Fibroblast of pulmonary artery (primary cell): ENCODE data around the gene TMEM44.
"Not testable (repeated sequence)": the region's sequence is repeated elsewhere in the genome, so short reads cannot be mapped to it uniquely, and the experiment has no call there.

Experiments used
- DNase-seq: peaks from one replicate; pipeline ENCODE4 v3.0.0-alpha.2; 2010; ENCODE audit warnings: low read depth
- H3K4me3 ChIP-seq: replicated peaks from 2 replicates; pipeline ENCODE4 v1.5.1; 2011; ENCODE audit warnings: low read depth, mild to moderate bottlenecking, control low read depth, low read length, moderate library complexity
- CTCF ChIP-seq: IDR thresholded peaks from 2 replicates; pipeline ENCODE4 v1.5.1; 2011; ENCODE audit warnings: mild to moderate bottlenecking, control low read depth, low read length, inconsistent platforms; ENCODE audit errors: missing control alignments

Gene TMEM44

GRCh38 chr3:194612221-194612620 lies 21.0 kb downstream of the TMEM44 start:
- DNase-seq, result no peak
- no peak for TF ChIP-seq CTCF
- no peak overlapping the region for H3K4me3 ChIP-seq

- H3K4me3 ChIP-seq, result no peak overlapping the region
- TF ChIP-seq CTCF, result no peak
- DNase-seq, result no peak
Measured at GRCh38 chr3:194610689-194611088, 22.5 kb downstream of the TMEM44 start.

GRCh38 chr3:194609601-194610000 lies 23.6 kb downstream of the TMEM44 start:
- no peak overlapping the region for H3K4me3 ChIP-seq
- no peak for DNase-seq
- TF ChIP-seq CTCF, result no peak

DNA sequence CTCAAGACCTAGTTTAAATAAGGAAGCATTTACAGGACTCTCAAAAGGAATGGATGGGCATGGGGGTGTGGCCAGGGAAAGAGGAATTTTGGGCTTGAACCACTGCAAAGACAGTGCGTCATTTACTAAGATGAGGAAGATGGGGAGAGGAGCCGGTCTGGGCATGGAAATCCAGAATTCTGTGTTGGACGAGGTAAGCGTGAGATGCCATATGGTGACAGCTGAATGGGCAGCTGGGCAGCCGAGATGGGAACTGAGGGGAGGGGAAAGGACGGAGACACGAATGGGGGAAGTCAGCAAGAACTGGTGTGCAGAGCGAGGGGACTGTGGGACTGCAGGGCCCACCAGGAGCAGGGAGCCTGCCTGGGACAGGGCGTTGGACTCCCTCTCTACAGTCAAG lies 24.2 kb downstream of the TMEM44 start:
- no peak for TF ChIP-seq CTCF
- H3K4me3 ChIP-seq, result no peak overlapping the region
- no peak for DNase-seq

DNA sequence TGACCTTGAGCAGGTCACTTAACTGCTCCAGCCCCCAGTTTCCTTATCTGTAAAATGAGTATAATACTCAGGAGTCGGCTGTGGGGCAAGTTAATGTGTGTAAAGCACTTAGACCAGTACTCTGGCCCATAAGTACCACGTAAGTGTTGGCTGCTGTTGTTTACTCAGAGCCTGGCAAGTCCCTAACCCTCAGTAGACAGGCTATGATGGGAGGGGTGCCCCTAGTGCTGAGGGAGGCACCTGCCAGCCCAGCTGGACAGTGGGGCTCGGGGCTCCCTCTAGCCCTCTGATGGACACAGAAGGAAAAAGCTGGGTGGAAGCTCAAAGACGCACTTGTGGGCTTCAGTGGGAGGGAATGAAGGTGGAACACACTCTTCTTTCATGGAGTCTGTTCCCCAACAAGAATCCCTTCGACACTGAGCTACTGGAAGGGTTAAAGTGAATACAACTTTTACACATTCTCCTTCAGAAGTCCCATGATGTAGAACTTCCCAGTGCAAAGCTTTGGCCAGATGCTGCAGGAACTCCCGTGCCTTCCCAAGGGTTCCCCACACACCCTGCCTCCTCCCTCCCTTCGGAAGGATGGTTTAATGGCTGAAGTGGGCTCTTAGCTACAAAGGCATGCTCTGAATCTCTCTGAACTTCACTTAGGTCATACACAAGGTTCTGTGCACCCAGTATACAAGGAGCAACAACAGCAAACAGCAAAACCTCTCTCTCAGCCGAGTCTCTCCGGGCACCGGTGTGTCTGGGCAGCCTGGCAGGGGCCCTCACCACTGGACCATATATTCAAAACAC lies 25.4 kb downstream of the TMEM44 start:
- no peak for TF ChIP-seq CTCF
- no peak overlapping the region for H3K4me3 ChIP-seq
- no peak for DNase-seq

DNA sequence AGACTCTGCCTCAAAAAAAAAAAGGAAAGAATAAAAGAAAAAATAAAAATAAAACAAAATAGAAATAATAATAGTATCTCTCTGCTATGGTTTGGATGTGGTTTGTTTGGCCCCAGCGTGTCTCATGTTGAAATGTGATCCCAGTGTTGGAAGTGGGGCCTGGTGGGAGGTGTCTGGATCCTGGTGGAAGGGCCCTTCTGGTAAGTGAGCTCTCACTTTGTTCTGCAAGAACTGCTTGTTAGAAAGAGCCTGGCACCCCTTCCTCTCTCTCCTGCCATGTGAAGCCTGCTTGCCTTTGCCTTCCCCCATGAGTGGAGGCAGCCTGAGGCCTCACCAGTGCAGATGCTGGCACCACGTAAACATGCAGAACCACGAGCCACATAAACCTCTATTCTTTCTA lies 26.3 kb downstream of the TMEM44 start:
- no peak overlapping the region for H3K4me3 ChIP-seq
- no peak for DNase-seq
- no peak for TF ChIP-seq CTCF

DNA sequence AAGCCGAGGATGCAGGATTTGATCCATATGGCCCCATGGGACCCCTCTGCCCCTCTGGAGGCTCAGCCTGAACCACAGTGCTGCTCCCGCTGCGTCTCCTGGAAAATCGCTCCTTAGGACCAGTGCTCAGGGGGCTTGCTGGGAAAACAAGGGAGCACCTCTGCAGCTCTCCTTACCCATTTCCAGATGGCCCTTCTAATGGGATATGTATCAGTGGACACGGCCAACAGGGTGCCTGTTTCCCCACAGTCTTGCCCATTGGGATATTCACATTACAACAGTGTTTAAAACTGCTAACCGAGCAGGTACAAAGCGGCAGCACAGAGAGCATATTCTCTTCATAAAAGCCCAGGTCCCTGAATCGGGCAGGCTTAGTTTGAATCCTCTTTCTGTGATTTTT lies 27.1 kb downstream of the TMEM44 start:
- no peak for DNase-seq
- TF ChIP-seq CTCF, result no peak
- no peak overlapping the region for H3K4me3 ChIP-seq

DNA sequence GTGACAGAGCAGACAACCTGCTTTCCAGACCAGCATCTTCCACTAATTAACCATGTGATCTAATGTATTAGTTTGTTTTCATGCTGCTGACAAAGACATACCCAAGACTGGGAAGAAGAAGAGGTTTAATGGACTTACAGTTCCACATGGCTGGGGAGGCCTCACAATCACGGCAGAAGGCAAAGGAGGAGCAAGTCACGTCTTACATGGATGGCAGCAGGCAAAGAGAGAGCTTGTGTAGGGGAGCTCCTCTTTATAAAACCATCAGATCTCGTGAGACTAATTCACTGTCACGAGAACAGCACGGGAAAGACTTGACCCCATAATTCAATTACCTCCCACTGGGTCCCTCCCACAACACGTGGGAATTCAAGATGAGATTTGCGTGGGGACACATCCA lies 27.9 kb downstream of the TMEM44 start:
- H3K4me3 ChIP-seq, DNase-seq: not testable (repeated sequence)
